ENCODE measurements around the gene RNF212.

Gene RNF212

GRCh38 chr4:1115528-1116293 is 2.3 kb upstream of the RNF212 start:
- H3K4me3 ChIP-seq (ENCODE audit: low read length in 2 of 2), result no peak overlapping the region
- H3K27ac ChIP-seq (ENCODE audit: low read length), result no peak overlapping the region
- peaks cover 2% of the 10 kb centered on the region for H3K4me1 ChIP-seq (ENCODE audit: control insufficient read depth, insufficient read depth, low read length)
- H3K9me3 ChIP-seq (ENCODE audit: control insufficient read depth in 2 of 2, low read length in 2 of 2), result no peaks in the 10 kb centered on the region
- H3K36me3 ChIP-seq (ENCODE audit: control insufficient read depth in 2 of 2, insufficient read depth in 2 of 2, low read length in 2 of 2), result no peaks in the 10 kb centered on the region
- H3K27me3 ChIP-seq (ENCODE audit: control insufficient read depth in 1 of 2, insufficient read depth in 2 of 2, low read length in 2 of 2), result peaks cover 5 to 13% of the 10 kb centered on the region in 2 donors
- no peak overlapping the region for H3K9ac ChIP-seq (ENCODE audit: low read length in 2 of 2)

GRCh38 chr4:1112821-1113182 is 562 bp downstream of the RNF212 start:
- Histone ChIP-seq H3K4me3 (ENCODE audit: low read length in 2 of 2) (no peak overlapping the region), H3K36me3 (ENCODE audit: control insufficient read depth in 2 of 2, insufficient read depth in 2 of 2, low read length in 2 of 2) (no peaks in the 10 kb centered on the region), H3K9me3 (ENCODE audit: control insufficient read depth in 2 of 2, low read length in 2 of 2) (no peaks in the 10 kb centered on the region), H3K27ac (ENCODE audit: low read length) (no peak overlapping the region), H3K9ac (ENCODE audit: low read length in 2 of 2) (no peak overlapping the region), H3K4me1 (ENCODE audit: control insufficient read depth, insufficient read depth, low read length) (peaks cover 2% of the 10 kb centered on the region), H3K27me3 (ENCODE audit: control insufficient read depth in 1 of 2, insufficient read depth in 2 of 2, low read length in 2 of 2) (peaks cover 5 to 21% of the 10 kb centered on the region in 2 donors)

- Histone ChIP-seq H3K4me3 (ENCODE audit: low read length in 2 of 2) (no peak overlapping the region), H3K27ac (ENCODE audit: low read length) (no peak overlapping the region), H3K4me1 (ENCODE audit: control insufficient read depth, insufficient read depth, low read length) (peaks cover 2% of the 10 kb centered on the region), H3K9ac (ENCODE audit: low read length in 2 of 2) (no peak overlapping the region), H3K9me3 (ENCODE audit: control insufficient read depth in 2 of 2, low read length in 2 of 2) (no peaks in the 10 kb centered on the region), H3K36me3 (ENCODE audit: control insufficient read depth in 2 of 2, insufficient read depth in 2 of 2, low read length in 2 of 2) (no peaks in the 10 kb centered on the region), H3K27me3 (ENCODE audit: control insufficient read depth in 1 of 2, insufficient read depth in 2 of 2, low read length in 2 of 2) (peaks cover 5 to 21% of the 10 kb centered on the region in 2 donors)
These were observed 1.1 kb downstream of the RNF212 start for GRCh38 chr4:1112174-1112820.

GRCh38 chr4:1111259-1111809 is 2.0 kb downstream of the RNF212 start:
- Histone ChIP-seq H3K27me3 (ENCODE audit: control insufficient read depth in 1 of 2, insufficient read depth in 2 of 2, low read length in 2 of 2) (peaks cover 5 to 21% of the 10 kb centered on the region in 2 donors), H3K4me1 (ENCODE audit: control insufficient read depth, insufficient read depth, low read length) (peaks cover 2% of the 10 kb centered on the region), H3K9ac (ENCODE audit: low read length in 2 of 2) (no peak overlapping the region), H3K9me3 (ENCODE audit: control insufficient read depth in 2 of 2, low read length in 2 of 2) (no peaks in the 10 kb centered on the region), H3K36me3 (ENCODE audit: control insufficient read depth in 2 of 2, insufficient read depth in 2 of 2, low read length in 2 of 2) (no peaks in the 10 kb centered on the region), H3K4me3 (ENCODE audit: low read length in 2 of 2) (no peak overlapping the region), H3K27ac (ENCODE audit: low read length) (no peak overlapping the region)

GRCh38 chr4:1109898-1110506 is 3.4 kb downstream of the RNF212 start:
- Histone ChIP-seq H3K4me3 (ENCODE audit: low read length in 2 of 2) (no peak overlapping the region), H3K9me3 (ENCODE audit: control insufficient read depth in 2 of 2, low read length in 2 of 2) (no peaks in the 10 kb centered on the region), H3K27me3 (ENCODE audit: control insufficient read depth in 1 of 2, insufficient read depth in 2 of 2, low read length in 2 of 2) (peaks cover 5 to 21% of the 10 kb centered on the region in 2 donors), H3K9ac (ENCODE audit: low read length in 2 of 2) (no peak overlapping the region), H3K4me1 (ENCODE audit: control insufficient read depth, insufficient read depth, low read length) (peaks cover 2% of the 10 kb centered on the region), H3K27ac (ENCODE audit: low read length) (no peak overlapping the region), H3K36me3 (ENCODE audit: control insufficient read depth in 2 of 2, insufficient read depth in 2 of 2, low read length in 2 of 2) (no peaks in the 10 kb centered on the region)

- Histone ChIP-seq H3K9me3 (ENCODE audit: control insufficient read depth in 2 of 2, low read length in 2 of 2) (no peaks in the 10 kb centered on the region), H3K9ac (ENCODE audit: low read length in 2 of 2) (no peak overlapping the region), H3K36me3 (ENCODE audit: control insufficient read depth in 2 of 2, insufficient read depth in 2 of 2, low read length in 2 of 2) (no peaks in the 10 kb centered on the region), H3K27ac (ENCODE audit: low read length) (no peak overlapping the region), H3K27me3 (ENCODE audit: control insufficient read depth in 1 of 2, insufficient read depth in 2 of 2, low read length in 2 of 2) (peaks cover 5 to 21% of the 10 kb centered on the region in 2 donors), H3K4me1 (ENCODE audit: control insufficient read depth, insufficient read depth, low read length) (peaks cover 2% of the 10 kb centered on the region), H3K4me3 (ENCODE audit: low read length in 2 of 2) (no peak overlapping the region)
These were observed 4.0 kb downstream of the RNF212 start for GRCh38 chr4:1109333-1109732.

- no peaks in the 10 kb centered on the region for H3K36me3 ChIP-seq (ENCODE audit: control insufficient read depth in 2 of 2, insufficient read depth in 2 of 2, low read length in 2 of 2)
- no peak overlapping the region for H3K27ac ChIP-seq (ENCODE audit: low read length)
- no peaks in the 10 kb centered on the region for H3K4me1 ChIP-seq (ENCODE audit: control insufficient read depth, insufficient read depth, low read length)
- no peak overlapping the region for H3K9ac ChIP-seq (ENCODE audit: low read length in 2 of 2)
- H3K9me3 ChIP-seq (ENCODE audit: control insufficient read depth in 2 of 2, low read length in 2 of 2), result no peaks in the 10 kb centered on the region
- H3K27me3 ChIP-seq (ENCODE audit: control insufficient read depth in 1 of 2, insufficient read depth in 2 of 2, low read length in 2 of 2), result peaks cover 0 to 8% of the 10 kb centered on the region in 2 donors
- H3K4me3 ChIP-seq (ENCODE audit: low read length in 2 of 2), result no peak overlapping the region
These were observed 7.7 kb downstream of the RNF212 start for GRCh38 chr4:1105662-1106061.

- no peaks in the 10 kb centered on the region for H3K36me3 ChIP-seq (ENCODE audit: control insufficient read depth in 2 of 2, insufficient read depth in 2 of 2, low read length in 2 of 2)
- no peak overlapping the region for H3K4me3 ChIP-seq (ENCODE audit: low read length in 2 of 2)
- no peaks in the 10 kb centered on the region for H3K4me1 ChIP-seq (ENCODE audit: control insufficient read depth, insufficient read depth, low read length)
- no peaks in the 10 kb centered on the region for H3K9me3 ChIP-seq (ENCODE audit: control insufficient read depth in 2 of 2, low read length in 2 of 2)
- peaks cover 0 to 3% of the 10 kb centered on the region in 2 donors for H3K27me3 ChIP-seq (ENCODE audit: control insufficient read depth in 1 of 2, insufficient read depth in 2 of 2, low read length in 2 of 2)
- H3K27ac ChIP-seq (ENCODE audit: low read length), result no peak overlapping the region
- no peak overlapping the region for H3K9ac ChIP-seq (ENCODE audit: low read length in 2 of 2)
These were observed 8.3 kb downstream of the RNF212 start for GRCh38 chr4:1105067-1105466.

GRCh38 chr4:1104647-1105046 is 8.7 kb downstream of the RNF212 start:
- Histone ChIP-seq H3K4me1 (ENCODE audit: control insufficient read depth, insufficient read depth, low read length) (no peaks in the 10 kb centered on the region), H3K27ac (ENCODE audit: low read length) (no peak overlapping the region), H3K27me3 (ENCODE audit: control insufficient read depth in 1 of 2, insufficient read depth in 2 of 2, low read length in 2 of 2) (peaks cover 0 to 4% of the 10 kb centered on the region in 2 donors), H3K4me3 (ENCODE audit: low read length in 2 of 2) (no peak overlapping the region), H3K9ac (ENCODE audit: low read length in 2 of 2) (no peak overlapping the region), H3K36me3 (ENCODE audit: control insufficient read depth in 2 of 2, insufficient read depth in 2 of 2, low read length in 2 of 2) (no peaks in the 10 kb centered on the region), H3K9me3 (ENCODE audit: control insufficient read depth in 2 of 2, low read length in 2 of 2) (no peaks in the 10 kb centered on the region)

GRCh38 chr4:1099684-1100335 is 13.6 kb downstream of the RNF212 start:
- Histone ChIP-seq H3K4me3 (ENCODE audit: low read length in 2 of 2) (no peak overlapping the region), H3K27ac (ENCODE audit: low read length) (no peak overlapping the region), H3K9ac (ENCODE audit: low read length in 2 of 2) (no peak overlapping the region)

More at GRCh38 chr4:1099684-1100335, 13.6 kb downstream of the RNF212 start:
- H3K27me3 ChIP-seq (ENCODE audit: control insufficient read depth in 1 of 2, insufficient read depth in 2 of 2, low read length in 2 of 2), result peaks cover 0 to 4% of the 10 kb centered on the region in 2 donors
- H3K4me1 ChIP-seq (ENCODE audit: control insufficient read depth, insufficient read depth, low read length), result no peaks in the 10 kb centered on the region
- H3K36me3 ChIP-seq (ENCODE audit: control insufficient read depth in 2 of 2, insufficient read depth in 2 of 2, low read length in 2 of 2), result no peaks in the 10 kb centered on the region
- no peaks in the 10 kb centered on the region for H3K9me3 ChIP-seq (ENCODE audit: control insufficient read depth in 2 of 2, low read length in 2 of 2)

All from stomach smooth muscle (tissue), 2 donors.